SK-N-SH (cell line): Measurements from ENCODE around the gene HM13. TPM values are rescaled to one million over a fixed set of nuclear protein-coding genes. Genes with fewer than 3 reads are reported as not detected.
A peak's percentile ranks its signal among the peaks of the same experiment; 100 is the strongest.

Experiments used
- CTCF ChIA-PET: fragments of 300-600, 350-600 bp; formaldehyde crosslinking; extraction: SDS; loops from one replicate; lab custom pipeline; 2021; lab: Yijun Ruan, JAX
- POLR2A ChIA-PET: fragments of 350-600 bp; sonication (Branson Sonifier 250); formaldehyde crosslinking; extraction: SDS; loops from one replicate; lab custom pipeline; 2020; ENCODE audit warnings: antibody characterized with exemption, inconsistent platforms; lab: Yijun Ruan, JAX
- DNase-seq: peaks from one replicate; pipeline ENCODE4 v3.0.0; 2012
- H2AFZ ChIP-seq: fragments of 200-600 bp; sonication (generic); 2 replicates; pipeline ENCODE4 v1.8.1; 2016; ENCODE audit warnings: antibody characterized with exemption, mild to moderate bottlenecking, low read depth
- H3F3A ChIP-seq: fragments of 200-600 bp; sonication (generic); replicated peaks from 2 replicates; pipeline ENCODE3; 2016; ENCODE audit warnings: antibody characterized with exemption, mild to moderate bottlenecking; ENCODE audit not compliant: insufficient read depth
- H3K27ac ChIP-seq, 2 experiments: fragments of 200-500 bp in 1 of 2; fragments of 200-600 bp in 1 of 2; sonication (Bioruptor generic) in 1 of 2; sonication (generic), shearing (Covaris generic) in 1 of 2; 2 replicates each; pipeline versions ENCODE4 v1.5.1 to v1.6.1; 2014 to 2016; ENCODE audit warnings: low read depth in 2 of 2, inconsistent platforms in 1 of 2, low read length in 1 of 2, mild to moderate bottlenecking in 1 of 2, mixed read lengths in 1 of 2
- H3K27me3 ChIP-seq: fragments of 200-600 bp; sonication (generic), shearing (Covaris generic); 2 replicates; pipeline ENCODE4 v1.6.1; 2016; ENCODE audit warnings: mixed run types; ENCODE audit not compliant: insufficient read depth
- H3K36me3 ChIP-seq, 2 experiments: fragments of 200-500 bp in 1 of 2; fragments of 200-600 bp in 1 of 2; sonication (Bioruptor generic) in 1 of 2; sonication (generic) in 1 of 2; replicated peaks in 1 of 2; 2 replicates each; pipeline versions ENCODE3 to v1.5.1; 2014 to 2016; ENCODE audit warnings: low read length in 1 of 2, mild to moderate bottlenecking in 1 of 2; ENCODE audit not compliant: insufficient read depth in 2 of 2, control insufficient read depth in 1 of 2
- H3K4me1 ChIP-seq, 2 experiments: fragments of 200-500 bp in 1 of 2; fragments of 200-600 bp in 1 of 2; sonication (Bioruptor generic) in 1 of 2; sonication (generic), shearing (Covaris generic) in 1 of 2; 2 replicates each; pipeline versions ENCODE4 v1.5.1 to v1.6.1; 2014 to 2016; ENCODE audit warnings: low read depth in 1 of 2, low read length in 1 of 2, mixed run types in 1 of 2; ENCODE audit not compliant: insufficient read depth in 2 of 2, control insufficient read depth in 1 of 2
- H3K4me2 ChIP-seq: fragments of 200-600 bp; sonication (generic), shearing (Covaris generic); 2 replicates; pipeline ENCODE4 v1.6.1; 2017; ENCODE audit warnings: mixed run types
- H3K4me3 ChIP-seq, 2 experiments: fragments of 200-500 bp in 1 of 2; fragments of 200-600 bp in 1 of 2; sonication (Bioruptor generic) in 1 of 2; sonication (generic), shearing (Covaris generic) in 1 of 2; 2 replicates each; pipeline versions ENCODE4 v1.5.1 to v1.8.1; 2014 to 2016; ENCODE audit warnings: low read depth in 2 of 2, inconsistent platforms in 1 of 2, low read length in 1 of 2, mild to moderate bottlenecking in 1 of 2, mixed read lengths in 1 of 2, moderate library complexity in 1 of 2
- H3K79me2 ChIP-seq: fragments of 200-600 bp; sonication (generic); 2 replicates; pipeline ENCODE4 v1.8.1; 2017; ENCODE audit warnings: mild to moderate bottlenecking; ENCODE audit not compliant: insufficient read depth
- H3K9ac ChIP-seq: fragments of 200-600 bp; sonication (generic); 2 replicates; pipeline ENCODE4 v1.6.1; 2017; ENCODE audit warnings: mixed run types
- H3K9me2 ChIP-seq: fragments of 200-600 bp; sonication (generic); 2 replicates; pipeline ENCODE4 v1.6.1; 2017; ENCODE audit warnings: mixed run types
- H3K9me3 ChIP-seq: fragments of 200-600 bp; sonication (generic); 2 replicates; pipeline ENCODE4 v1.6.1; 2017; ENCODE audit warnings: mixed run types, mild to moderate bottlenecking, moderate library complexity
- H4K20me1 ChIP-seq: fragments of 200-600 bp; sonication (generic); 2 replicates; pipeline ENCODE4 v1.6.1; 2017; ENCODE audit warnings: mild to moderate bottlenecking, mixed run types; ENCODE audit not compliant: insufficient read depth
- ELF1 ChIP-seq: IDR thresholded peaks from 2 replicates; pipeline ENCODE4 v1.4.0; 2012
- EP300 ChIP-seq, 2 experiments: IDR thresholded peaks; 2 replicates each; pipeline versions ENCODE4 v1.4.0 to v1.6.1; 2012; ENCODE audit warnings: borderline replicate concordance in 1 of 2, low read depth in 1 of 2, low read length in 1 of 2
- FOSL2 ChIP-seq: IDR thresholded peaks from 2 replicates; pipeline ENCODE4 v1.4.0; 2012; ENCODE audit warnings: low read depth, mild to moderate bottlenecking, moderate library complexity, borderline replicate concordance
- MEF2A ChIP-seq: IDR thresholded peaks from 2 replicates; pipeline ENCODE4 v1.4.0; 2012; ENCODE audit warnings: low read depth, borderline replicate concordance
- MXI1 ChIP-seq: IDR thresholded peaks from 2 replicates; pipeline ENCODE4 v1.6.1; 2012; ENCODE audit warnings: mild to moderate bottlenecking, low read depth, low read length, improper control_type of control experiment
- NFIC ChIP-seq: IDR thresholded peaks from 2 replicates; pipeline ENCODE4 v1.4.0; 2012; ENCODE audit warnings: borderline replicate concordance
- POLR2AphosphoS5 ChIP-seq: IDR thresholded peaks from 2 replicates; pipeline ENCODE4 v1.6.1; 2012; ENCODE audit warnings: low read depth, low read length
- RAD21 ChIP-seq: IDR thresholded peaks from 2 replicates; pipeline ENCODE4 v1.6.1; 2012; ENCODE audit warnings: mild to moderate bottlenecking, low read length
- RCOR1 ChIP-seq: fragments of 150-350 bp; IDR thresholded peaks from 2 replicates; pipeline ENCODE4 v1.6.1; 2017; ENCODE audit warnings: antibody characterized with exemption, low read length
- RXRA ChIP-seq: IDR thresholded peaks from 2 replicates; pipeline ENCODE4 v1.4.0; 2012; ENCODE audit warnings: low read depth, mild to moderate bottlenecking, borderline replicate concordance
- TCF12 ChIP-seq: IDR thresholded peaks from 2 replicates; pipeline ENCODE4 v1.4.0; 2012
- WGBS: methylation state at CpG from one replicate; pipeline ENCODE4 v1.1.6; 2017; ENCODE audit warnings: low lambda C conversion rate; 5-methylcytosine and 5-hydroxymethylcytosine counted together
- polyA plus RNA-seq, 3 experiments: library from polyadenylated mRNA; depleted of rRNA; stranded (reverse); fragments of >200 nt; gene quantifications; 2 replicates each; pipeline ENCODE4 v1.2.3, GENCODE V29; 2012
- TF ChIP-seq, protein P1 (sequence below): fragments of 150-350 bp; IDR thresholded peaks from 2 replicates; pipeline ENCODE4 v1.6.1; 2016; ENCODE audit warnings: mild to moderate bottlenecking, low read depth, low read length
- TF ChIP-seq, protein P2 (sequence below): IDR thresholded peaks from 2 replicates; pipeline ENCODE4; 2012
- TF ChIP-seq, protein P3 (sequence below): IDR thresholded peaks from 2 replicates; pipeline ENCODE4 v1.4.0; 2012; ENCODE audit warnings: low read depth, borderline replicate concordance
- TF ChIP-seq, protein P4 (sequence below): fragments of 150-350 bp; IDR thresholded peaks from 2 replicates; pipeline ENCODE4 v1.6.1; 2017; ENCODE audit warnings: antibody characterized with exemption, low read length, low read depth, borderline replicate concordance
- TF ChIP-seq, protein P5 (sequence below): IDR thresholded peaks from 2 replicates; pipeline ENCODE4 v1.4.0; 2012; ENCODE audit warnings: low read depth

The HM13 gene
- polyA plus RNA-seq, 1 of the 3 experiments (the other 2 are of a cell fraction): 160 TPM

DNA sequence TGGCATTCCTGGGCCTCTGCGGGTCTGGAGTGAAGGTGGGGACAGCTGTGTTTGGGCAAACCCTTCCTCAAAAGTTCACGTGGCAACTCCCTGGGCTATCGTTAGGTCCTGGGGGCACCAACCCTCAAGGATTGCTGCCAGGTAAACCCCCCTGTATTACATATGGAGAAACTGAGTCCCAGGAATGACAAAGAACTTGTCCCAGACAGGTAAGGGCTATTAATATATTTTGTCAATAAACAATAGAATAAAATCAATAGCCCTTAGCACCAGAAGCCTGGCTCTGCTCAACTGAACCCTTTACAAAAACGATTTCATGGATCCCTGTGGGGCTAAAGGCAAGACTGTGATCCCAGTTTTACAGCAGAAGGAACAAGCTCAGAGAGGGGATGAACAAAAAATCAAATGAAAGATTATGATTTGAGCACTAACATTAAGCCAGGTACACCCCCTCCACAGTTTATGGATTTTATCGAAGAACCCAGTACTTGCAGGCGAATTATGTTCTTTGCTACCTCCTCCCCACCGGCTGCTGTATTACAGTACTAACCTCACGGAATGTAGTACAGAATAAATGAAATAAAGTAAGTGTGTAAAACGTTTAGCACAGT is 93.5 kb downstream of the HM13 start:
- Histone ChIP-seq H3K27me3 (no peaks in the 10 kb centered on the region), H3K4me1 (peaks cover 28 to 40% of the 10 kb centered on the region in 2 experiments), H3K27ac (peak overlapping the region; percentile 90 to 100), H3K79me2 (peaks cover 42% of the 10 kb centered on the region), H3K9me3 (no peaks in the 10 kb centered on the region), H3K9ac (peak overlapping the region; percentile 100), H2AFZ (no peak overlapping the region), H3K4me2 (peak overlapping the region; percentile 91), H3K4me3 (peak overlapping the region; percentile 80 to 96), H3F3A (peaks cover 83% of the 10 kb centered on the region), H3K9me2 (no peaks in the 10 kb centered on the region), H4K20me1 (peaks cover 20% of the 10 kb centered on the region), H3K36me3 (peaks cover 0 to 18% of the 10 kb centered on the region in 2 experiments)
- CTCF ChIA-PET: interaction anchor here (0.6 to 33.9 kb wide), 7 partner anchors 12 to 239 kb away, joined by 3 to 1802 read pairs (median 5); no protein-coding TSS in a partner anchor
- DNase-seq: no peak
- TF ChIP-seq ELF1 (0 out of 2 replicates have a peak, but pooled peaks have one; percentile 0), NFIC (no peak), TCF12 (no peak), FOSL2 (no peak), MEF2A (0 out of 2 replicates have a peak, but pooled peaks have one; percentile 5), MXI1 (0 out of 2 replicates have a peak, but pooled peaks have one; percentile 4), POLR2AphosphoS5 (0 out of 2 replicates have a peak, but pooled peaks have one; percentile 7), RXRA (no peak)
- TF ChIP-seq, protein P1, sequence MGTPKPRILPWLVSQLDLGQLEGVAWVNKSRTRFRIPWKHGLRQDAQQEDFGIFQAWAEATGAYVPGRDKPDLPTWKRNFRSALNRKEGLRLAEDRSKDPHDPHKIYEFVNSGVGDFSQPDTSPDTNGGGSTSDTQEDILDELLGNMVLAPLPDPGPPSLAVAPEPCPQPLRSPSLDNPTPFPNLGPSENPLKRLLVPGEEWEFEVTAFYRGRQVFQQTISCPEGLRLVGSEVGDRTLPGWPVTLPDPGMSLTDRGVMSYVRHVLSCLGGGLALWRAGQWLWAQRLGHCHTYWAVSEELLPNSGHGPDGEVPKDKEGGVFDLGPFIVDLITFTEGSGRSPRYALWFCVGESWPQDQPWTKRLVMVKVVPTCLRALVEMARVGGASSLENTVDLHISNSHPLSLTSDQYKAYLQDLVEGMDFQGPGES: no peak
- TF ChIP-seq, protein P2, sequence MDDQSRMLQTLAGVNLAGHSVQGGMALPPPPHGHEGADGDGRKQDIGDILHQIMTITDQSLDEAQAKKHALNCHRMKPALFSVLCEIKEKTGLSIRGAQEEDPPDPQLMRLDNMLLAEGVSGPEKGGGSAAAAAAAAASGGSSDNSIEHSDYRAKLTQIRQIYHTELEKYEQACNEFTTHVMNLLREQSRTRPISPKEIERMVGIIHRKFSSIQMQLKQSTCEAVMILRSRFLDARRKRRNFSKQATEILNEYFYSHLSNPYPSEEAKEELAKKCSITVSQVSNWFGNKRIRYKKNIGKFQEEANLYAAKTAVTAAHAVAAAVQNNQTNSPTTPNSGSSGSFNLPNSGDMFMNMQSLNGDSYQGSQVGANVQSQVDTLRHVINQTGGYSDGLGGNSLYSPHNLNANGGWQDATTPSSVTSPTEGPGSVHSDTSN: no peak
- 8% methylated on average over 9 of the region's 9 CpGs for WGBS
- POLR2A ChIA-PET: interaction anchor here (0.9 to 7.4 kb wide), 5 partner anchors 12 to 45 kb away, joined by 3 to 181 read pairs (median 5); no protein-coding TSS in a partner anchor

DNA sequence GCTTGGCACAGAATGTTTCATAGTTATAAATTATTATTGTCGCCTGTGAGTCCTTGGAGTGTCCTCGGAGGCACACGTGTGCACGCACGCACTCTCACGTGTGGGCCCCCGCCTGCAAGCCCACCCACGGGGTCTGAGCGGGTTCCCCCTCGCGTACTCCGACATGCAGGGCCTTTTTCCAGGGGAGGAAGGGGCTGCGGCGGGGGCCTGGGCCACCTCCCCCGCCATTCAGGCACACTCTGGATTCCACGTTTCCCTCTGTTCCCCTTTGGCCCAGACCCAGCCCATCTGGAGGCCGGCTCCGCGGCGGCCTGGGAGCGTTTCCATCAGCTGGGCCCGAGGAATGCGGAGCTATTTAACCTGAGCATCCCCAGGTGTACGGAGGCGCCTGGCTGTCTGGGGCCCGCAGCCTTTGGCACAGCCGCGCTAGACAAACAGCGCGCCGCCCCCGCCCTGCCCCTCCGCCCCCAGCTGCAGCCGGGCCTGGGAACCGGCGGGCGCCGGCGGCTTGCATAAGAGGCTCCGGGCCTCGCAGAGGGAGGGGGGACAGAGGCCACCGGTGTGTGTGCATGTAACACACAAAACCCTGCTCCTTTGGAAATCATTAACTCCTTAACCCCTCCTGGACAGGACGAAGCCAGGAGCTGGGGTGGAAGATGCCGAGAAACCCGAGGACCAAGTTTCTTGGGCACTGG is 94.2 kb downstream of the HM13 start:
- H3K27ac ChIP-seq: peak overlapping the region; percentile 90 to 100
- peak overlapping the region; percentile 100 for H3K9ac ChIP-seq
- WGBS: 8% methylated on average over 21 of the region's 45 CpGs
- H3K79me2 ChIP-seq: peaks cover 40% of the 10 kb centered on the region
- no peak overlapping the region for H2AFZ ChIP-seq
- H3K36me3 ChIP-seq: peaks cover 0 to 18% of the 10 kb centered on the region in 2 experiments
- peak overlapping the region; percentile 91 for H3K4me2 ChIP-seq
- CTCF ChIA-PET: interaction anchor here (0.6 to 33.9 kb wide), 6 partner anchors 17 to 238 kb away, joined by 3 to 1802 read pairs (median 4); no protein-coding TSS in a partner anchor
- POLR2A ChIA-PET: interaction anchor here (0.9 to 7.4 kb wide), 4 partner anchors 13 to 46 kb away, joined by 4 to 181 read pairs (median 28); no protein-coding TSS in a partner anchor
- H3K27me3 ChIP-seq: no peaks in the 10 kb centered on the region
- DNase-seq: peak; percentile 81
- peaks cover 22 to 40% of the 10 kb centered on the region in 2 experiments for H3K4me1 ChIP-seq
- H3K9me2 ChIP-seq: no peaks in the 10 kb centered on the region
- H3K4me3 ChIP-seq: peak overlapping the region; percentile 30 to 96; a peak in 3 of 4 replicates
- H3F3A ChIP-seq: peaks cover 76% of the 10 kb centered on the region
- peaks cover 20% of the 10 kb centered on the region for H4K20me1 ChIP-seq
- no peaks in the 10 kb centered on the region for H3K9me3 ChIP-seq
- TF ChIP-seq MEF2A: peak; percentile 30; the same call in 1 of the 2 replicates
- TF ChIP-seq, protein P1: no peak
- peak; percentile 91 for TF ChIP-seq TCF12
- TF ChIP-seq POLR2AphosphoS5: no peak
- TF ChIP-seq RAD21: no peak
- TF ChIP-seq EP300 (IDR thresholded peaks at IDR 0.05; ENCODE audit: borderline replicate concordance in 1 of 2, low read depth in 1 of 2, low read length in 1 of 2): peak; percentile 66 to 91; a peak in 3 of 4 replicates
- TF ChIP-seq RCOR1: peak; percentile 63
- TF ChIP-seq, protein P3, sequence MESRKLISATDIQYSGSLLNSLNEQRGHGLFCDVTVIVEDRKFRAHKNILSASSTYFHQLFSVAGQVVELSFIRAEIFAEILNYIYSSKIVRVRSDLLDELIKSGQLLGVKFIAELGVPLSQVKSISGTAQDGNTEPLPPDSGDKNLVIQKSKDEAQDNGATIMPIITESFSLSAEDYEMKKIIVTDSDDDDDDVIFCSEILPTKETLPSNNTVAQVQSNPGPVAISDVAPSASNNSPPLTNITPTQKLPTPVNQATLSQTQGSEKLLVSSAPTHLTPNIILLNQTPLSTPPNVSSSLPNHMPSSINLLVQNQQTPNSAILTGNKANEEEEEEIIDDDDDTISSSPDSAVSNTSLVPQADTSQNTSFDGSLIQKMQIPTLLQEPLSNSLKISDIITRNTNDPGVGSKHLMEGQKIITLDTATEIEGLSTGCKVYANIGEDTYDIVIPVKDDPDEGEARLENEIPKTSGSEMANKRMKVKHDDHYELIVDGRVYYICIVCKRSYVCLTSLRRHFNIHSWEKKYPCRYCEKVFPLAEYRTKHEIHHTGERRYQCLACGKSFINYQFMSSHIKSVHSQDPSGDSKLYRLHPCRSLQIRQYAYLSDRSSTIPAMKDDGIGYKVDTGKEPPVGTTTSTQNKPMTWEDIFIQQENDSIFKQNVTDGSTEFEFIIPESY: peak; percentile 31; the same call in 1 of the 2 replicates
- TF ChIP-seq RXRA: peak; percentile 70; the same call in 1 of the 2 replicates
- no peak; the same call in 1 of the 2 replicates for TF ChIP-seq ELF1
- TF ChIP-seq, protein P4, sequence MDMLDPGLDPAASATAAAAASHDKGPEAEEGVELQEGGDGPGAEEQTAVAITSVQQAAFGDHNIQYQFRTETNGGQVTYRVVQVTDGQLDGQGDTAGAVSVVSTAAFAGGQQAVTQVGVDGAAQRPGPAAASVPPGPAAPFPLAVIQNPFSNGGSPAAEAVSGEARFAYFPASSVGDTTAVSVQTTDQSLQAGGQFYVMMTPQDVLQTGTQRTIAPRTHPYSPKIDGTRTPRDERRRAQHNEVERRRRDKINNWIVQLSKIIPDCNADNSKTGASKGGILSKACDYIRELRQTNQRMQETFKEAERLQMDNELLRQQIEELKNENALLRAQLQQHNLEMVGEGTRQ: no peak
- TF ChIP-seq FOSL2: peak; percentile 7; the same call in 1 of the 2 replicates
- TF ChIP-seq MXI1: no peak
- TF ChIP-seq, protein P5, sequence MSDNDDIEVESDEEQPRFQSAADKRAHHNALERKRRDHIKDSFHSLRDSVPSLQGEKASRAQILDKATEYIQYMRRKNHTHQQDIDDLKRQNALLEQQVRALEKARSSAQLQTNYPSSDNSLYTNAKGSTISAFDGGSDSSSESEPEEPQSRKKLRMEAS: no peak
